Hepatocyte (in vitro differentiated cells): Measurements from ENCODE around the gene DTL. TPM values are rescaled to one million over a fixed set of nuclear protein-coding genes. Genes with fewer than 3 reads are reported as not detected.

Source experiments
- DNase-seq: peaks from one replicate; pipeline ENCODE4 v3.0.0-alpha.2; 2016; ENCODE audit warnings: low spot score
- H2AFZ ChIP-seq: fragments of 200-600 bp; sonication (generic); 2 replicates; pipeline ENCODE4 v1.6.0; 2016; ENCODE audit warnings: antibody characterized with exemption, mild to moderate bottlenecking
- H3K27ac ChIP-seq: fragments of 200-600 bp; sonication (generic); 2 replicates; pipeline ENCODE4 v1.5.1; 2016; ENCODE audit warnings: mild to moderate bottlenecking
- H3K27me3 ChIP-seq: fragments of 200-600 bp; sonication (generic); 2 replicates; pipeline ENCODE4 v1.6.1; 2016
- H3K36me3 ChIP-seq: fragments of 200-600 bp; sonication (generic); replicated peaks from 2 replicates; pipeline ENCODE4 v1.5.1; 2016; ENCODE audit warnings: low read depth; ENCODE audit not compliant: insufficient read depth
- H3K4me1 ChIP-seq: fragments of 200-600 bp; sonication (generic); 2 replicates; pipeline ENCODE4 v1.5.1; 2016; ENCODE audit warnings: mild to moderate bottlenecking, moderate library complexity; ENCODE audit not compliant: insufficient read depth
- H3K4me2 ChIP-seq: fragments of 200-600 bp; sonication (generic); 2 replicates; pipeline ENCODE4 v1.6.0; 2016
- H3K4me3 ChIP-seq: fragments of 200-600 bp; sonication (generic); 2 replicates; pipeline ENCODE4 v1.5.1; 2016; ENCODE audit warnings: mild to moderate bottlenecking
- H3K79me2 ChIP-seq: fragments of 200-600 bp; sonication (generic); 2 replicates; pipeline ENCODE4 v1.6.0; 2017; ENCODE audit warnings: mild to moderate bottlenecking
- H3K9me2 ChIP-seq: fragments of 200-600 bp; sonication (generic); replicated peaks from 2 replicates; pipeline ENCODE4 v1.6.0; 2017; ENCODE audit warnings: mild to moderate bottlenecking; ENCODE audit not compliant: insufficient read depth
- H3K9me3 ChIP-seq: fragments of 200-600 bp; sonication (generic); 2 replicates; pipeline ENCODE4 v1.5.1; 2016; ENCODE audit warnings: low read depth, mild to moderate bottlenecking
- H4K20me1 ChIP-seq: fragments of 200-600 bp; sonication (generic); 2 replicates; pipeline ENCODE4 v1.6.0; 2016; ENCODE audit warnings: mild to moderate bottlenecking; ENCODE audit not compliant: insufficient read depth, poor library complexity, severe bottlenecking
- CTCF ChIP-seq: fragments of 200-600 bp; sonication (generic); IDR thresholded peaks from 2 replicates; pipeline ENCODE4 v1.5.1; 2016; ENCODE audit warnings: antibody characterized with exemption, mild to moderate bottlenecking; ENCODE audit not compliant: poor library complexity
- EZH2 ChIP-seq: fragments of 200-600 bp; sonication (generic); IDR thresholded peaks from 2 replicates; pipeline ENCODE4 v1.6.1; 2016; ENCODE audit warnings: antibody characterized with exemption, mild to moderate bottlenecking, borderline replicate concordance
- EZH2phosphoT487 ChIP-seq: fragments of 200-600 bp; sonication (generic); IDR thresholded peaks from one replicate; pipeline ENCODE4 v1.6.1; 2018; ENCODE audit warnings: antibody characterized with exemption, mild to moderate bottlenecking, low read depth, moderate library complexity; ENCODE audit not compliant: unreplicated experiment, severe bottlenecking
- WGBS: methylation state at CpG from one replicate; pipeline ENCODE4 v1.1.6; 2016; ENCODE audit warnings: low lambda C conversion rate; ENCODE audit errors: missing lambda C conversion rate; 5-methylcytosine and 5-hydroxymethylcytosine counted together
- polyA plus RNA-seq: library from polyadenylated mRNA; unstranded; fragments of >200 nt; fragmentation: Nextera tagmentation; extraction: Ambion mirVana; gene quantifications from 2 replicates; pipeline ENCODE4 v1.2.1, GENCODE V29; 2016
- total RNA-seq: library from RNA; depleted of rRNA; stranded (reverse); fragments of >200 nt; gene quantifications from 2 replicates; pipeline ENCODE4 v1.2.3, GENCODE V29; 2014

Gene DTL
- total and polyA plus RNA-seq, 2 experiments from 2014 or later, result 3.1 to 6.7 TPM

- H3K27me3 ChIP-seq, result no peaks in the 10 kb centered on the region
- 100% methylated on average over 1 of the region's 1 CpG for WGBS
- no peak overlapping the region for H3K27ac ChIP-seq
- H3K9me3 ChIP-seq, result no peaks in the 10 kb centered on the region
- peaks cover 12% of the 10 kb centered on the region for H3K4me1 ChIP-seq
- no peaks in the 10 kb centered on the region for H3K36me3 ChIP-seq
- no peak overlapping the region for H3K4me3 ChIP-seq
- no peaks in the 10 kb centered on the region for H3K9me2 ChIP-seq
- H4K20me1 ChIP-seq, result no peaks in the 10 kb centered on the region
- H3K4me2 ChIP-seq, result no peak overlapping the region
- H3K79me2 ChIP-seq, result no peaks in the 10 kb centered on the region
- DNase-seq, result no peak
- no peak overlapping the region for H2AFZ ChIP-seq
- TF ChIP-seq CTCF, result no peak
- no peak for TF ChIP-seq EZH2phosphoT487
- no peak for TF ChIP-seq EZH2
Observed at GRCh38 chr1:212111536-212111935, 76.0 kb downstream of the DTL start.

- Histone ChIP-seq H3K4me2 (no peak overlapping the region), H3K9me2 (no peaks in the 10 kb centered on the region), H3K9me3 (no peaks in the 10 kb centered on the region), H3K4me1 (peaks cover 6% of the 10 kb centered on the region), H3K79me2 (no peaks in the 10 kb centered on the region), H3K36me3 (no peaks in the 10 kb centered on the region), H3K27me3 (no peaks in the 10 kb centered on the region), H3K27ac (no peak overlapping the region), H2AFZ (peak overlapping the region; percentile 24), H4K20me1 (no peaks in the 10 kb centered on the region), H3K4me3 (no peak overlapping the region)
- TF ChIP-seq EZH2phosphoT487 (no peak), EZH2 (no peak), CTCF (no peak)
- WGBS, result 77% methylated on average over 2 of the region's 2 CpGs
- no peak for DNase-seq
Observed at GRCh38 chr1:212113706-212114105, 78.2 kb downstream of the DTL start.

- Histone ChIP-seq H3K4me1 (no peaks in the 10 kb centered on the region), H4K20me1 (no peaks in the 10 kb centered on the region), H3K9me3 (no peaks in the 10 kb centered on the region), H3K4me3 (no peak overlapping the region), H3K79me2 (no peaks in the 10 kb centered on the region), H3K9me2 (no peaks in the 10 kb centered on the region), H3K36me3 (no peaks in the 10 kb centered on the region), H3K4me2 (no peak overlapping the region), H3K27ac (no peak overlapping the region), H2AFZ (no peak overlapping the region), H3K27me3 (no peaks in the 10 kb centered on the region)
- TF ChIP-seq EZH2phosphoT487, result no peak
- TF ChIP-seq CTCF, result no peak
- TF ChIP-seq EZH2, result no peak
- WGBS, result 81% methylated on average over 7 of the region's 7 CpGs
- DNase-seq, result peak; percentile 25
Observed at GRCh38 chr1:212118167-212118871, 82.8 kb downstream of the DTL start.
